HG03135 (cell line): ENCODE measurements around the gene DCLRE1C.
"Not testable (repeated sequence)": the region's sequence is repeated elsewhere in the genome, so short reads cannot be mapped to it uniquely, and the experiment has no call there.

Experiments used
- ATAC-seq: cut with Tn5 transposase; IDR thresholded peaks from one replicate; pipeline ENCODE4 v1.9.1; 2021; ENCODE audit warnings: mild to moderate bottlenecking, moderate library complexity; ENCODE audit not compliant: unreplicated experiment

DCLRE1C gene

GRCh38 chr10:14954001-14954770 lies at the start of gene DCLRE1C:
TSS of gene DCLRE1C (minus strand) at chr10:14954096. CDS start at chr10:14954010, 86 bp downstream.
- ATAC-seq: peak; percentile 76

DNA sequence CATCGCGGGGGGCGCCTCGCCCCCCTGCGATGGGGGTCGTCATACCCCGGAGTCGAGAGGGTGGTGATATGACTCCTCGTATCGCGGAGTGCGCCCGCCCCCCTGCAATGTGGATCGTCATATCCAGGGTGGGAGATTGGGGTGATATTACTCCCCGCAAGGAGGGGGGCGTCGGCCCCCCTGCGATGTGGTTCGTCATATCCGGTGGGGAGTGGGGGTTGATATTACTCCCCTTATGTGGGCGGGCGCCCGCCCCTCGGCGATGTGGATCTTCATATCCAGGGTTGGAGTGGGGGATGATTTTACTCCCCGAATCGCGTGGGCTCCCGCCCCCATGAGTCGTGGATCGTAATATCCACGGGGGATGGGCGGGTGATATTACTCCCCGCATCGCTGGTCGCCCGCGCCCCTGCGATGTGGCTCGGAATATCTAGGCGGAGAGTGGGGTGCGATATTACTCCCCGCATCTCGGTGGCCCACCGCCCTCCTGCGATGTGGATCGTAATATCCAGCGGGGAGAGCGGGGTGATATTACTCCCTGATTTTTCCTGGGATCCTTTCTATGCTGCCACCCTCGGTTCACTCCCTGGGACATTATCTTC lies 42.2 kb upstream of the DCLRE1C start:
- ATAC-seq: no peak

DNA sequence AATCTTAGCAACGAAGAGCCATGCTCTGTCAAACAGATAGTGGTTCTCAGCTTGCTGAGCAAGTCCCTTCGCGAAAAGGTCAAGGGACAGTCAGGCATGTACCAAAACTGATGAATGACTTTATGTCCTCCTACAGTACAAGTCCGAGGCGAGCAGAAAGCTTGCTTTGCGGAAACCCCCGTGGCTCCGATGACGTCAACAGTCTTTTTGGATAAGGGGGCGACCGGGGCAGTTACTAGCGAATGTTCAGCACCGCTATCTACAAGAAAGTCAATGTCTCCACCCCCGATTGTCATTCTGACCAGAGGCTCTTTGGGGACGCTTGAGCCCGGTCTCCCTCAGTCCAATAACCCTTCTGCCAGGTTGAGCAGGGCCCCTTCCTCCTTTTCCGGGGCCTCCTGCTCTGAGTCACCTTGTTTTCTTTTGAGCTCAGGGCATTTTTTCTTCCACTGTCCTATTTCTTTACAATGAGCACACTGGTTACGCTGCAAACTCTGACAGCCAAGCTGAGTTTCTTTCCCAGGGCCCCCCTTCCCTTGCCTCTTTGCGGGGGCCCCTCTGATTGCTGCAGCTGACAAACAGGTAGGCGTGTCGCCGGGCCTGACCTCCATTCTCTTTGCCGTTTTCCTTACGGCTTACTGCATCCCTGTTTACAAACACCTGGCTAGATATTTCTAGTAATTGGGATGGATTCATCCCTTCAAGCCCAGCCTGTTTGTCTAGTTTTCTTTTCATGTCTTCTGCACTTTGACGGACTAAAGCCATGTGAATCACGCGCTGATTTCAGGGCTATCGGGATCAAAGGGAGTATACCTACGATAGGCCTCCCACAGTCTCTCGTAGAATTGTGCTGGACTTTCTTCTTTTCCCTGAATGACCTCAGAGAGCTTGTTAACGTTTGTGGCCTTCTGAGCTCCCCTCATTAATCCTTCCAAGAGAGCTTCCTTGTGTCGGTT lies 39.9 kb upstream of the DCLRE1C start:
- not testable (repeated sequence) for ATAC-seq

DNA sequence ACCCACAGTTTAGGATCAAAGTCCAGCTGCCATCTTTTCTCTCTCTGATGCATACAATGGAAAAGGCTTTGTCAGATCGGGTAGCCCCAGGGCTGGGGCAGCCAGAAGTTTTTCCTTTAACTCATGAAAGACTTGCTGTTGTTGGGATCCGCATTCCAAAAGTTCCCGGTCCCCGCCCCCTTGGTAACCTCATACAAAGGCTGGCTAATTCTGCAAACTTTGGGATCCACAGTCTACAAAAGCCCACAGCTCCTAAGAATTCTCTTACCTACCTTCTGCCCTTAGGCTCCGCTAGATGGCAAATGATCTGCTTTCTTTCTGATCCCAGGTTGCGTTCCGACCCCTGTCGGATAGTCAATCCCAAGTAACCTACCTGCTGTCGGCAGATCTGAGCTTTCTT lies 38.4 kb upstream of the DCLRE1C start:
- not testable (repeated sequence) for ATAC-seq

DNA sequence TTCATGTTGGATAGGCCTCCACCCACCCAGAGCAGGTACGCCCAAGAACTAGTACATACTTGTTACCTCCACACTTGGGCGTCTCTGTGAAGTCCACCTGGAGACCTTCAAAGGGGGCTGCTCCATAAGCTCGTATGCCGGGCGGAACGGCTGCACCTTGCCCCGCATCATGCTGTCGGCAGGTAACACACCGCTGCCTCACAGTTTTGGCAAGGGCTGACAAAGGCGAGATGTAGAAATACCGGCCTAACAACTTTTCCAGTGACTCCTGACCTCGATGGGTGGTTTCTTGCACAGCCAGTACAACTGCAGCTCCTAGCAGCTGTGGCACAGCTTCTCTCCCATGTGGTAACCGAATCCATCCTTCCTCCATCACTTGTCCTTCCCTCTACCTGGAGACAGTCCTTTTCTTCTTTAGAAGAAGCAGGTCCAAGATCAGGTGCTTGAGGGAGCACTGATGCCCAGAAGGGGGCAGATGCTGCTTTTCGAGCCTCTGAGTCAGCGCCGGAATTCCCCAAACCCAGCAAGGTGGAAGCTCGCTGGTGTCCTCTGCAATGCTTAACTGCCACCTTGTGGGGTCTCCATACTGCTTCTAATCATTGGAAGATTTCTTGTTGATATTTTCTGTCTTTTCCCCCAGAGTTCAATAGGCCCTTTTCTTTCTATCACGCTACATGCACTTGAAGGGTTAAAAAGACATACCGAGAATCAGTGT lies 37.3 kb upstream of the DCLRE1C start:
- not testable (repeated sequence) for ATAC-seq

- not testable (repeated sequence) for ATAC-seq
Observed at GRCh38 chr10:14989552-14989951, 35.7 kb upstream of the DCLRE1C start.

- ATAC-seq: no peak
Observed at GRCh38 chr10:14982744-14983143, 28.8 kb upstream of the DCLRE1C start.

GRCh38 chr10:14975672-14976273 lies 21.9 kb upstream of the DCLRE1C start:
- no peak for ATAC-seq

GRCh38 chr10:14974153-14974998 lies 20.5 kb upstream of the DCLRE1C start:
- ATAC-seq: not testable (repeated sequence)

- no peak for ATAC-seq
Observed at GRCh38 chr10:14971867-14972448, 18.1 kb upstream of the DCLRE1C start.

GRCh38 chr10:14967897-14968296 lies 14.0 kb upstream of the DCLRE1C start:
- ATAC-seq: no peak

DNA sequence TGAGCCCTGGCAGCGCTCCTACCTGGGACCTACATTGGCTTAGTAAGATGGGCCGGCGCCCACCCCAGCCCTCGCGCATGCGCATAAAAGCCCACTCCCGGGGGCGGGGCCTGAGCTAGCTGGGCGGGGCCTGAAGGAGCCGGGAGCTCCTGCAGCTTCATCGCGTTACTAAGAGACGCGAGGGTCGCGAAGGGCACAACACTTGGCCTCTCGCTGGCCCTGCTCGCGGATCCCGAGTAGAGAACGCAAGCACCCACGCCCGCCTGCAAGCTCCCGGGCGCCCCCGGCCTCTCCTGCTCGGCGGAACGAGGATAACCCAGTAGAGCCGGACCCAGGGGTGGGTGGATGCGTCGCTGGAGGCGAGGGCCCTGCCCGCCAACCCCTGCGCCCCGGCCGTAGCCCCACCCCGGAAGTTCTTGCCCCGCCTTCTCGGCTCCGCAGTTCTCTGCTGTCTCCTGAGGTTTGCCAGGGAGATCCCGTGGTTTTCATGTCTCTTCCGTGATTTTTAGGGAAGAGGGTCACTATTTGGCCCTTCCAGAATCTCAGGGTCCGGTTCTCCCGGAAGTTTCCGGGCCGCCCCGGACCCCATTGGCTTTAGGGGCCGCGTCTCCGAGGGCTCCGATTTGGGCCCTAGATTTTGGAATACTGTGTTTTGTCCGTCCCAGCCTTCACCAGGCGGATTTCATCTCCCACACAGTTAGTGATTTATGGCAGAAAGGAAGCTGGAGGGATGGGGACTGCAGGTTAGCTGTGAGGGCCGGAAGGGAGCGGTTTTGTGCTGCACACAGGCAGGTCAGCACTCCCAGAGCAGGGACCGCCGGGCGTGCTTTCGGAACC lies 5.5 kb upstream of the DCLRE1C start, which contains the start of gene MEIG1:
MEIG1 (plus strand) TSS at position 168 of the 837 bp plus-strand sequence. CDS start 7,081 bp downstream, outside the sequence.
- peak; percentile 78 for ATAC-seq

DNA sequence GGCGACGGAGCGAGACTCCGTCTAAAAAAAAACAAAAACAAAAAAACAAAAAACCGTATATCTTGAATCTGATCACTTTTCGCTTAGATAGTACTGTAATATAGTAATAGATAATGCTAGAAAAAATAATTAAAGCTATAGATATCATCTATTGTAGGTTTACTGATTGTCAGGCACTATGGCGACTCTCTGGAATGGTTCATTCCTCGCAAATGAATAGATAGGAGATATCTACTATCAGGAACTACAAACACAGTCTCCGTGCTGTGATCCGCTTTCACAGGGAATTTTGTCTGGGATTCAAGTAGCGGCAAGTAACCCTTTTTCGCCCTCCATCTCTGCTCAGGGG lies 5.0 kb upstream of the DCLRE1C start:
- ATAC-seq: no peak

DNA sequence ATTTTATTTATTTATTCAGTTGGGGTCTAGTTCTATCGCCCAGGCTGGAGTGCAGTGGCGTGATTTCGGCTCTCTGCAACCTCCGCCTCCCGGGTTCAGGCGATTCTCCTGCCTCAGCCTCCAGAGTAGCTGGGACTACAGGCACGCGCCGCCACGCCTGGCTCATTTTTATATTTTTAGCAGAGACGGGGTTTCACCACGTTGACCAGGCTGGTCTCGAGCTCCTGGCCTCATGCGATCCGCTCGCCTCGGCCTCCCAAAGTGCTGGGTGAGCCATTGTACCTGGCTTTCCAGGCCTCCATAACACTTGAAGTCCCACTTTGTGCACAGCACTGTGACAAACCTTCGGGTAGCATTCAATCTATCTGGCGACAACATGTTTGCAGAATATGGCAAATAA lies 1.0 kb upstream of the DCLRE1C start:
- ATAC-seq: no peak

DNA sequence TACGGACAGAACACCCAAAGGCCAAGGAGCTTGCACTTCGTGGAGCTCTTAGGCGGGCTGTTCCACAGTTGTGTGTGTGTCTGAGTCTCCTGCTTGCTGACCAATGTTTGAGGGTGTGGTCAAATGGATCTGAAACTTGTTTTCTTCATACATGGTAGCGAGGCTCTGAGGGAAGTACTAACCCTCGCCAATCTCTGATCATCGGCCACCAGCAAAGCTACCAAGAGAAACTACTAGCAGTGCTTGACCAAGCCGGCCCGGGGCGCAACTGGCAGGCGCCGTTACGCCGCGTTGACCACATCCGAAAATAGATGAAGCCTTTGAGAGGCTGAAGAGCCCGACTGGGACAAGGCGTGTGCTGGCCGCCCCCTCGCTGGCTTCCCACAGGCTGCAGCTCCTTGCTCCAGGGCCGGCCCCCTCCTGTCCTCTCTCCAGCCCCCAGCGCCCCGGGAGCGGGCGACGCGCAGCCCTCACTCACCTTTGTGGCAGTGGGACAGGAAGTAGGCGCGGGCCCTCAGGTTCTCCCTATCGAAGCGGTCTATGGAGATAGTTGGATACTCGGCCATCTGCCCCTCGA lies 384 bp downstream of the DCLRE1C start:
- ATAC-seq: peak; percentile 39

DNA sequence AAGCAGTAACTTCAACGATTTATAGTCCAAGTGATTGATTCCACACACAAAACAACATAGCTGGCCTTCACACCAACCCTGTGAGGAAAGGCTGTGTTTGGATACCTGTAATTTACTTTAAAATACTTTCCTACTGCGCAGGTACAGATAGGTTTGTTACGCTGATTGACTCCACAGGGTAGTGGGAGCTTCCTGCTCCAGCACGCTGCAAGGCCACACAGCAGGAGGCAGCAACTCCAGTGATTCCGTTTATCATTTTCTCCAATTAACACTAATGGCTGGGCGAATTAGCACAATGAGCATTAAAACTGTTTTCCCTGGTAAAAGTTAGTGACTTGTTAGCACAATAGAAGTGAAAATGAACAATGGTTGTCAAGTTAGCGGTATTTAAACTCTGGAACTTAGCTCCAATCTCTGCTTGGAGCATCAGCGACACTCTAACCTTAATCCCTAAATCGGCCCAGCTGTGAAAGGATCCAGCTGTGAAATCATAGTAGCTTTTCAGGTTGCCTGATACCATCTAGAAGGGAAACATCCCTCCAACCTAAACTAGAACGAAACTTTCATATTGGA lies 959 bp downstream of the DCLRE1C start:
- no peak for ATAC-seq

- ATAC-seq: no peak
Observed at GRCh38 chr10:14949291-14949690, 4.6 kb downstream of the DCLRE1C start.
